Osteoblast (primary cell): ENCODE data around the gene EXOC3. TPM values are rescaled to one million over a fixed set of nuclear protein-coding genes. Genes with fewer than 3 reads are reported as not detected.

Experiments
- DNase-seq: peaks from one replicate; pipeline ENCODE4 v3.0.0; 2011; ENCODE audit warnings: low spot score, mixed read lengths; ENCODE audit not compliant: insufficient read length; ENCODE audit errors: missing footprints
- H2AFZ ChIP-seq: 2 replicates; pipeline ENCODE4 v1.6.0; 2011; ENCODE audit warnings: mild to moderate bottlenecking, low read length
- H3K27ac ChIP-seq: 2 replicates; pipeline ENCODE4 v1.5.1; 2011; ENCODE audit warnings: mild to moderate bottlenecking, low read depth, low read length, moderate library complexity
- H3K27me3 ChIP-seq: 2 replicates; pipeline ENCODE4 v1.6.0; 2012; ENCODE audit warnings: mild to moderate bottlenecking, control low read depth, inconsistent platforms, low read length, moderate library complexity; ENCODE audit not compliant: insufficient read depth
- H3K36me3 ChIP-seq: 2 replicates; pipeline ENCODE4 v1.5.1; 2011; ENCODE audit warnings: mild to moderate bottlenecking, low read length, control low read depth, moderate library complexity; ENCODE audit not compliant: insufficient read depth
- H3K4me1 ChIP-seq: 2 replicates; pipeline ENCODE4 v1.5.1; 2011; ENCODE audit warnings: mild to moderate bottlenecking, low read length, control low read depth, moderate library complexity; ENCODE audit not compliant: insufficient read depth
- H3K4me2 ChIP-seq: 2 replicates; pipeline ENCODE4 v1.6.0; 2011; ENCODE audit warnings: mild to moderate bottlenecking, low read length; ENCODE audit not compliant: insufficient read depth
- H3K4me3 ChIP-seq: fragments of 200-600 bp; sonication (generic); 3 replicates; pipeline ENCODE4 v1.5.1; 2012; ENCODE audit warnings: mild to moderate bottlenecking, low read length, inconsistent platforms; ENCODE audit not compliant: insufficient read depth
- H3K79me2 ChIP-seq: 2 replicates; pipeline ENCODE4 v1.6.0; 2012; ENCODE audit warnings: mild to moderate bottlenecking, low read length, control low read depth, inconsistent platforms; ENCODE audit not compliant: insufficient read depth
- H3K9me3 ChIP-seq: 2 replicates; pipeline ENCODE4 v1.5.1; 2011; ENCODE audit warnings: low read depth, low read length, control low read depth
- H4K20me1 ChIP-seq: 2 replicates; pipeline ENCODE4 v1.6.0; 2012; ENCODE audit warnings: mild to moderate bottlenecking, low read length, control low read depth; ENCODE audit not compliant: insufficient read depth
- CTCF ChIP-seq: IDR thresholded peaks from 2 replicates; pipeline ENCODE4 v1.5.1; 2011; ENCODE audit warnings: mild to moderate bottlenecking, low read depth, low read length, moderate library complexity; ENCODE audit errors: extremely low read depth
- total RNA-seq: library from RNA; depleted of rRNA; stranded (reverse); fragments of >200 nt; gene quantifications from 2 replicates; pipeline ENCODE4 v1.2.3, GENCODE V29; 2012

The EXOC3 gene
- total RNA-seq, 1 donor, result 49.2 TPM

- Histone ChIP-seq H3K36me3 (peaks cover 59% of the 10 kb centered on the region), H3K9me3 (no peaks in the 10 kb centered on the region), H3K4me3 (no peak overlapping the region), H3K27ac (no peak overlapping the region), H4K20me1 (no peaks in the 10 kb centered on the region), H3K4me1 (peaks cover 12% of the 10 kb centered on the region), H3K4me2 (no peak overlapping the region), H2AFZ (no peak overlapping the region), H3K79me2 (no peaks in the 10 kb centered on the region), H3K27me3 (no peaks in the 10 kb centered on the region)
- peak; percentile 21 for DNase-seq
- TF ChIP-seq CTCF, result no peak
These were observed 8.4 kb upstream of the EXOC3 start for GRCh38 chr5:434443-435146.

- Histone ChIP-seq H3K27me3 (no peaks in the 10 kb centered on the region), H3K9me3 (no peaks in the 10 kb centered on the region), H3K4me2 (no peak overlapping the region), H4K20me1 (no peaks in the 10 kb centered on the region), H2AFZ (no peak overlapping the region), H3K79me2 (no peaks in the 10 kb centered on the region), H3K27ac (no peak overlapping the region), H3K4me1 (peaks cover 6% of the 10 kb centered on the region), H3K36me3 (peaks cover 53% of the 10 kb centered on the region), H3K4me3 (no peak overlapping the region)
- no peak for TF ChIP-seq CTCF
- peak; percentile 71 for DNase-seq
These were observed 7.7 kb upstream of the EXOC3 start for GRCh38 chr5:435156-435790.

- no peaks in the 10 kb centered on the region for H3K9me3 ChIP-seq
- no peak overlapping the region for H2AFZ ChIP-seq
- H3K27ac ChIP-seq, result no peak overlapping the region
- no peaks in the 10 kb centered on the region for H4K20me1 ChIP-seq
- H3K4me1 ChIP-seq, result no peaks in the 10 kb centered on the region
- no peak overlapping the region for H3K4me2 ChIP-seq
- peaks cover 44% of the 10 kb centered on the region for H3K36me3 ChIP-seq
- H3K79me2 ChIP-seq, result no peaks in the 10 kb centered on the region
- H3K4me3 ChIP-seq, result no peak overlapping the region
- peak; percentile 95 for DNase-seq
- peak; percentile 52 for TF ChIP-seq CTCF
- H3K27me3 ChIP-seq, result no peaks in the 10 kb centered on the region
These were observed 6.9 kb upstream of the EXOC3 start for GRCh38 chr5:435961-436640.

GRCh38 chr5:436641-436975 lies 6.4 kb upstream of the EXOC3 start:
- no peaks in the 10 kb centered on the region for H4K20me1 ChIP-seq
- no peak overlapping the region for H3K4me3 ChIP-seq
- no peak for DNase-seq
- peak; percentile 0 for TF ChIP-seq CTCF
- no peaks in the 10 kb centered on the region for H3K9me3 ChIP-seq
- no peak overlapping the region for H3K4me2 ChIP-seq
- H3K36me3 ChIP-seq, result peaks cover 40% of the 10 kb centered on the region
- H3K79me2 ChIP-seq, result no peaks in the 10 kb centered on the region
- no peak overlapping the region for H2AFZ ChIP-seq
- H3K27me3 ChIP-seq, result no peaks in the 10 kb centered on the region
- H3K27ac ChIP-seq, result no peak overlapping the region
- no peaks in the 10 kb centered on the region for H3K4me1 ChIP-seq
